Measurements from ENCODE around the gene NCLN.
"Not testable (repeated sequence)": the region's sequence is repeated elsewhere in the genome, so short reads cannot be mapped to it uniquely, and the experiment has no call there.

Gene NCLN

GRCh38 chr19:3185461-3186159 is at the start of gene NCLN:
TSS of gene NCLN (plus strand) at chr19:3185930. CDS start at chr19:3186031, 101 bp downstream.
- peak; percentile 81 to 88 for DNase-seq (ENCODE audit: low read depth in 2 of 2)

GRCh38 chr19:3135961-3136683 is 49.6 kb upstream of the NCLN start, which contains the start of gene GNA15:
TSS of gene GNA15 (plus strand) at chr19:3136033. CDS start at chr19:3136451, 418 bp downstream.
- no peak for DNase-seq (ENCODE audit: low read depth in 2 of 2)

GRCh38 chr19:3136684-3137055 is 49.1 kb upstream of the NCLN start:
- no peak for DNase-seq (ENCODE audit: low read depth in 2 of 2)

GRCh38 chr19:3137119-3137518 is 48.6 kb upstream of the NCLN start:
- no peak for DNase-seq (ENCODE audit: low read depth in 2 of 2)

GRCh38 chr19:3138268-3138667 is 47.5 kb upstream of the NCLN start:
- DNase-seq (ENCODE audit: low read depth in 2 of 2): no peak

- no peak for DNase-seq (ENCODE audit: low read depth in 2 of 2)
Observed at GRCh38 chr19:3140667-3141038, 45.1 kb upstream of the NCLN start.

GRCh38 chr19:3142292-3142670 is 43.4 kb upstream of the NCLN start:
- no peak for DNase-seq (ENCODE audit: low read depth in 2 of 2)

- no peak for DNase-seq (ENCODE audit: low read depth in 2 of 2)
Observed at GRCh38 chr19:3142781-3143337, 42.9 kb upstream of the NCLN start.

GRCh38 chr19:3145909-3146676 is 39.6 kb upstream of the NCLN start:
- DNase-seq (ENCODE audit: low read depth in 2 of 2): no peak

GRCh38 chr19:3146677-3147100 is 39.0 kb upstream of the NCLN start:
- DNase-seq (ENCODE audit: low read depth in 2 of 2): peak; percentile 29 to 50

- no peak for DNase-seq (ENCODE audit: low read depth in 2 of 2)
Observed at GRCh38 chr19:3148503-3148902, 37.2 kb upstream of the NCLN start.

GRCh38 chr19:3149089-3149488 is 36.6 kb upstream of the NCLN start:
- DNase-seq (ENCODE audit: low read depth in 2 of 2): no peak

- no peak for DNase-seq (ENCODE audit: low read depth in 2 of 2)
Observed at GRCh38 chr19:3149526-3150505, 35.9 kb upstream of the NCLN start.

- no peak for DNase-seq (ENCODE audit: low read depth in 2 of 2)
Observed at GRCh38 chr19:3150739-3151329, 34.9 kb upstream of the NCLN start.

- no peak for DNase-seq (ENCODE audit: low read depth in 2 of 2)
Observed at GRCh38 chr19:3151563-3152418, 33.9 kb upstream of the NCLN start.

GRCh38 chr19:3152419-3152780 is 33.3 kb upstream of the NCLN start:
- DNase-seq (ENCODE audit: low read depth in 2 of 2): no peak

- no peak for DNase-seq (ENCODE audit: low read depth in 2 of 2)
Observed at GRCh38 chr19:3153286-3154230, 32.2 kb upstream of the NCLN start.

- DNase-seq (ENCODE audit: low read depth in 2 of 2): not testable (repeated sequence)
Observed at GRCh38 chr19:3154447-3154846, 31.3 kb upstream of the NCLN start.

All from stimulated activated CD4-positive, alpha-beta T cell treated with anti-CD3 and anti-CD28 coated beads, Interleukin-1b, Interleukin-23, amount 100 ng/mL, for 1 hour (primary cell).